Measurements from ENCODE around the gene MTCL1. TPM values are rescaled to one million over a fixed set of nuclear protein-coding genes. Genes with fewer than 3 reads are reported as not detected.

MTCL1 gene
- total and polyA plus RNA-seq, 9 of the 15 experiments (the other 6 are each of a cell fraction or from before 2014, with no cell fraction given): 0.21 to 7.4 (median 3.7) TPM

DNA sequence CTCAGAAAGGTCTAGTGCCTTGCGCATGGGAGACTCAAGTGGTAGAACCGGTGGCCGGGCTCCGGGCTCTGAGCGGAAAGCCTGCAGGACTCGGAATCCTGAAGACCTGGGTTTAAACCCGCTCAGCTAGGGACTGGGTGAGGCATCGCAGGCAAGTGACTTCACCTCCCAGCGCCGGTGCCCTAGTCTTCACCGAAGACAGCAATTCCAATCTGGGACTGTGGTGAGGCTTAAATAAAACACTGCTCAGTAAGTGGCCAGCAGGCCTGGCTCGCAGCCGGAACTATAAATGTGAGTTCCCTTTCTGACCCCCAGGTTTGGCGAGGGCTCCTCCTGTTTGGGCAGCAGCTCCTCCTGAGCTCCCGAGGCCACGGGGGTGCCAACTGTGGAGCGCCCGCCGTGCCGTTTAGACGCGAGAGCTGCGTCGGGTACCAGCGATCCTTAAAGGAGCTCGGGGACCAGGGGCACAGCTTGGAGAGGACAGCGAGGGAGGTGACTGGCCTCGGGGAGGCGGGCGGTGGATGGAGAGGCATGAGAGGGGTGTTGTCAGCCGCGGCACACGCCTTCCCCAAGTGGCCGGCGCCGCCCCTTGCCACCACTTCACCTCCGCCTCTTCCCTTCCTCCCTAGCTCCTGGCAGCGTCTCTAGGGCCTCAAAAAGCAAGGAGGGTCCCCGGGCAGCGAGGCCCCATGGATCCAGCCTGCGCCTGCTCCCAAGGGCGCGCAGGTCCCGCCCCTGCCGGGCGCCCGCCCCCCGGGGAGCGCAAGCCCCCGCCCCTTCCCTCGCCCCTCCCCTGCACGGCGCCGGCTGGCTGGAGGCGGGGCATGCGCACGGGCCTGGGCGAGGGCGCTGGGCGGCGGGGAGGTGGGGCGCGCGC lies 757 bp upstream of the MTCL1 start (continued):
- TF ChIP-seq HES1 (IDR thresholded peaks at IDR 0.05; ENCODE audit: low read depth) (no peak), SIN3A (IDR thresholded peaks at IDR 0.05; ENCODE audit: borderline replicate concordance in 2 of 2, control insufficient read depth in 1 of 2, low read depth in 2 of 2, low read length in 2 of 2) (no peak), ZNF184 (CRISPR knock-in tag; IDR thresholded peaks at IDR 0.05) (no peak), TAL1 (IDR thresholded peaks at IDR 0.05) (no peak), PRPF4 (IDR thresholded peaks at IDR 0.05; ENCODE audit: insufficient read depth, low read depth, low read length, poor library complexity, severe bottlenecking) (no peak), ZNF76 (CRISPR knock-in tag; IDR thresholded peaks at IDR 0.05; ENCODE audit: borderline replicate concordance) (no peak), FOXK2 (conservative IDR thresholded peaks at IDR 0.05 in 1 of 2, IDR thresholded peaks at IDR 0.05 in 1 of 2; ENCODE audit: low read depth in 2 of 2) (no peak), NR2F6 (CRISPR knock-in tag; IDR thresholded peaks at IDR 0.05) (no peak), POLR2A (conservative IDR thresholded peaks at IDR 0.05) (peak; percentile 76), PYGO2 (tag; IDR thresholded peaks at IDR 0.05) (no peak), ZSCAN29 (IDR thresholded peaks at IDR 0.05) (no peak), CREB5 (CRISPR knock-in tag; IDR thresholded peaks at IDR 0.05) (no peak), CBX1 (IDR thresholded peaks at IDR 0.05; ENCODE audit: low read depth) (no peak), POLR3A (IDR thresholded peaks at IDR 0.05; ENCODE audit: borderline replicate concordance, extremely low read depth, insufficient read depth, insufficient read length) (no peak), MAX (CRISPR knock-in tag; IDR thresholded peaks at IDR 0.05) (peak; percentile 70), STAG1 (CRISPR knock-in tag; IDR thresholded peaks at IDR 0.05; ENCODE audit: borderline replicate concordance) (no peak)
- TF ChIP-seq, protein P1, sequence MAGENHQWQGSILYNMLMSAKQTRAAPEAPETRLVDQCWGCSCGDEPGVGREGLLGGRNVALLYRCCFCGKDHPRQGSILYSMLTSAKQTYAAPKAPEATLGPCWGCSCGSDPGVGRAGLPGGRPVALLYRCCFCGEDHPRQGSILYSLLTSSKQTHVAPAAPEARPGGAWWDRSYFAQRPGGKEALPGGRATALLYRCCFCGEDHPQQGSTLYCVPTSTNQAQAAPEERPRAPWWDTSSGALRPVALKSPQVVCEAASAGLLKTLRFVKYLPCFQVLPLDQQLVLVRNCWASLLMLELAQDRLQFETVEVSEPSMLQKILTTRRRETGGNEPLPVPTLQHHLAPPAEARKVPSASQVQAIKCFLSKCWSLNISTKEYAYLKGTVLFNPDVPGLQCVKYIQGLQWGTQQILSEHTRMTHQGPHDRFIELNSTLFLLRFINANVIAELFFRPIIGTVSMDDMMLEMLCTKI (IDR thresholded peaks at IDR 0.05; ENCODE audit: partially characterized antibody): no peak
- TF ChIP-seq, protein P2, sequence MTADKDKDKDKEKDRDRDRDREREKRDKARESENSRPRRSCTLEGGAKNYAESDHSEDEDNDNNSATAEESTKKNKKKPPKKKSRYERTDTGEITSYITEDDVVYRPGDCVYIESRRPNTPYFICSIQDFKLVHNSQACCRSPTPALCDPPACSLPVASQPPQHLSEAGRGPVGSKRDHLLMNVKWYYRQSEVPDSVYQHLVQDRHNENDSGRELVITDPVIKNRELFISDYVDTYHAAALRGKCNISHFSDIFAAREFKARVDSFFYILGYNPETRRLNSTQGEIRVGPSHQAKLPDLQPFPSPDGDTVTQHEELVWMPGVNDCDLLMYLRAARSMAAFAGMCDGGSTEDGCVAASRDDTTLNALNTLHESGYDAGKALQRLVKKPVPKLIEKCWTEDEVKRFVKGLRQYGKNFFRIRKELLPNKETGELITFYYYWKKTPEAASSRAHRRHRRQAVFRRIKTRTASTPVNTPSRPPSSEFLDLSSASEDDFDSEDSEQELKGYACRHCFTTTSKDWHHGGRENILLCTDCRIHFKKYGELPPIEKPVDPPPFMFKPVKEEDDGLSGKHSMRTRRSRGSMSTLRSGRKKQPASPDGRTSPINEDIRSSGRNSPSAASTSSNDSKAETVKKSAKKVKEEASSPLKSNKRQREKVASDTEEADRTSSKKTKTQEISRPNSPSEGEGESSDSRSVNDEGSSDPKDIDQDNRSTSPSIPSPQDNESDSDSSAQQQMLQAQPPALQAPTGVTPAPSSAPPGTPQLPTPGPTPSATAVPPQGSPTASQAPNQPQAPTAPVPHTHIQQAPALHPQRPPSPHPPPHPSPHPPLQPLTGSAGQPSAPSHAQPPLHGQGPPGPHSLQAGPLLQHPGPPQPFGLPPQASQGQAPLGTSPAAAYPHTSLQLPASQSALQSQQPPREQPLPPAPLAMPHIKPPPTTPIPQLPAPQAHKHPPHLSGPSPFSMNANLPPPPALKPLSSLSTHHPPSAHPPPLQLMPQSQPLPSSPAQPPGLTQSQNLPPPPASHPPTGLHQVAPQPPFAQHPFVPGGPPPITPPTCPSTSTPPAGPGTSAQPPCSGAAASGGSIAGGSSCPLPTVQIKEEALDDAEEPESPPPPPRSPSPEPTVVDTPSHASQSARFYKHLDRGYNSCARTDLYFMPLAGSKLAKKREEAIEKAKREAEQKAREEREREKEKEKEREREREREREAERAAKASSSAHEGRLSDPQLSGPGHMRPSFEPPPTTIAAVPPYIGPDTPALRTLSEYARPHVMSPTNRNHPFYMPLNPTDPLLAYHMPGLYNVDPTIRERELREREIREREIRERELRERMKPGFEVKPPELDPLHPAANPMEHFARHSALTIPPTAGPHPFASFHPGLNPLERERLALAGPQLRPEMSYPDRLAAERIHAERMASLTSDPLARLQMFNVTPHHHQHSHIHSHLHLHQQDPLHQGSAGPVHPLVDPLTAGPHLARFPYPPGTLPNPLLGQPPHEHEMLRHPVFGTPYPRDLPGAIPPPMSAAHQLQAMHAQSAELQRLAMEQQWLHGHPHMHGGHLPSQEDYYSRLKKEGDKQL (CRISPR knock-in tag; IDR thresholded peaks at IDR 0.05; ENCODE audit: borderline replicate concordance): no peak

Measured in K562 (cell line).